Measurements from ENCODE around the gene BMP6. TPM values are rescaled to one million over a fixed set of nuclear protein-coding genes. Genes with fewer than 3 reads are reported as not detected.

BMP6 gene
- total RNA-seq, 1 experiment from 2014 or later: 1.6 TPM

DNA sequence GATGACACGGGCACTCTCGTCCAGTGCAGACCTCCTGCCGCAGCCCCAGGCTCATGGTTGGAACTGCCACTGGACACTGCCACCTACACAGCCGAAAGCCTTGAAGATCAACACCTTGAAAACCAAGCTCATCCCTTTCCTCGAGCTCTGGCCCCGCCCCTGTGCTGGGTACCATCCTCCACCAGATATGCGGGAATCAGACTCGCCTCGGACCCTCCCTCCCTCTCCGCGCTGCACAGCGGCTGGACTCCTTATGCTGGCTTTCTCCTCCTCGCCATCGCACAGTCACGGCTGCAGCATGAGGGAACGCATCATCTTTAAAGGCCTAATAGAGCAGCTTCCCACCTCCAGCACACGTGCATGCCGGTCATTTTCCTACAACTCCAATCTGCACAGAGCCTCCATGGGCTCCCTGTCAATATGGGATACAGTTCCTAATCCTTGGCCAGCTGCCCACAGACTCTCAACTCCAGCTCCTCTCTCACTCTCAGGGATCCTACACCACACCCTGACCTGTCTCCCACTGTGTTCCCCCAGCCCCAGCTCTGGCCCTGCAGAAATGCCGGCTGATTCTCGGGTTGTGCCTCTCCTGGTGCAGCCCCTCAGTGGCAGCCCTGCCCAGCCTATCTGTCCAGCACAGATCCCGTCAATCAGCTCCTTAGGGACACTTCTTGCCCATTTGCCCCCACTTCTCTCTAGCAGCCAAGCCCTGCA is 161.5 kb downstream of the BMP6 start:
- no peak for TF ChIP-seq TCF7L2 (IDR thresholded peaks at IDR 0.05; ENCODE audit: borderline replicate concordance, extremely low read depth, insufficient read depth, insufficient read length)
- TF ChIP-seq RAD21 (IDR thresholded peaks at IDR 0.05; ENCODE audit: low read depth): no peak
- no peak for TF ChIP-seq EGR1 (IDR thresholded peaks at IDR 0.05; ENCODE audit: low read depth)
- Histone ChIP-seq H3K9ac (ENCODE audit: low read length) (no peak overlapping the region), H2AFZ (ENCODE audit: low read depth, low read length, poor library complexity, severe bottlenecking) (no peak overlapping the region), H3K27ac (ENCODE audit: low read depth, low read length) (no peak overlapping the region), H3K4me3 (replicated peaks in 1 of 2; ENCODE audit: low read depth in 1 of 2, low read length in 2 of 2) (no peak overlapping the region), H3K9me3 (ENCODE audit: control insufficient read depth in 1 of 2, insufficient read depth in 1 of 2, low read depth in 1 of 2, low read length in 2 of 2) (no peaks in the 10 kb centered on the region), H3K9me2 (ENCODE audit: insufficient read depth) (no peaks in the 10 kb centered on the region), H4K20me1 (ENCODE audit: insufficient read depth) (no peaks in the 10 kb centered on the region), H3K4me1 (ENCODE audit: control insufficient read depth in 1 of 2, insufficient read depth in 2 of 2, low read length in 2 of 2) (no peaks in the 10 kb centered on the region), H3K27me3 (ENCODE audit: insufficient read depth, low read length) (no peaks in the 10 kb centered on the region), H3K36me3 (ENCODE audit: control insufficient read depth in 1 of 2, insufficient read depth in 2 of 2, low read length in 2 of 2) (peaks cover 62 to 89% of the 10 kb centered on the region in 2 experiments), H3K79me2 (ENCODE audit: insufficient read depth, low read length) (peaks cover 16% of the 10 kb centered on the region; the same call in 1 of the 2 replicates), H3K4me2 (ENCODE audit: low read length) (no peak overlapping the region)
- POLR2A ChIA-PET: no interaction called here
- no peak for DNase-seq (ENCODE audit: low read depth, low spot score)
- RAD21 ChIA-PET (ENCODE audit: low non-redundant PET in 1 of 2, low total read pairs in 2 of 2, uncharacterized antibody in 2 of 2, unreplicated experiment in 2 of 2): no interaction called here
- ATAC-seq: no peak
- CTCF ChIA-PET: no interaction called here
- no TSS peak for BruUV-seq (replicated peaks)
- intact Hi-C loops (cut with micrococcal nuclease): no loop called here

DNA sequence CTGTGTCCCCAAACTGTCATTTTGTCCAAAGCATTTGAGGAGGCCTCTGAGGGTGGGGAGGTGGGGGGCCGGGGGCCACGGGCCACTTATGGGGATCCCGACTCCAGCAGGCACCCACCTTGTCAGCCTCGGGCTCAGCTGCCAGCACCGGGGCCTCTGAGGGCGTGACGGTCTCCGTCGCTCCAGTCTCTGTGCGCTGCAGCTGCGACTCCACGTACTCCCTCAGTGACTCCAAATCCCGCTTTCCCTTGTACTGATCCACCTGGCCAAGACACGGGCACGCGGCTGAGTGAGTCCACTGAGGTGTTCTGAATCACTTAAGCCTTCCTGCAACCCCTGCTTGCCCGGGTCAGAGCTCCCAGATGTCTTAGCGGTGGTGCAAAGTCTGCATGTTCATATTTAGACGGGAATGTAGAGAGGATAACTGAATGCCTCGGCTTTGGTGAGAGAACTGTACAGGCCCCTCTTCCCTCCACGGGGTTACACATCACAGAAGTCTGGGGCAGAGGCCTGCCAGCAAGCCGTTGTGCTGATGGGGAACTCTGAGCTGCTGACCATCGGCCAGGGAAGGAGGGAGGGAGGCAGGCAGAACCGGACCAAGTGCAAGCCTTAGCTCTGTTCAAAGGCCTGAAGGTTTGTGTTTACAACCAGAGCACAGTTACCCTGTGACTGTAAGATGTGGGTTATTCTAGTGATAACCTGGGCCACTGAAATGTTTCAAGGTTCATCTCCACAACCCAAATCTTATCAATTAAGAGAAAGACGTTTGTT is 162.9 kb downstream of the BMP6 start:
- CTCF ChIA-PET: no interaction called here
- ATAC-seq: no peak
- peaks cover 16% of the 10 kb centered on the region; the same call in 1 of the 2 replicates for H3K79me2 ChIP-seq (ENCODE audit: insufficient read depth, low read length)
- H4K20me1 ChIP-seq (ENCODE audit: insufficient read depth): no peaks in the 10 kb centered on the region
- no peak overlapping the region for H3K4me2 ChIP-seq (ENCODE audit: low read length)
- intact Hi-C loops (cut with micrococcal nuclease): no loop called here
- H3K36me3 ChIP-seq (ENCODE audit: control insufficient read depth in 1 of 2, insufficient read depth in 2 of 2, low read length in 2 of 2): peaks cover 55 to 84% of the 10 kb centered on the region in 2 experiments
- no peak overlapping the region for H3K27ac ChIP-seq (ENCODE audit: low read depth, low read length)
- no peaks in the 10 kb centered on the region for H3K4me1 ChIP-seq (ENCODE audit: control insufficient read depth in 1 of 2, insufficient read depth in 2 of 2, low read length in 2 of 2)
- H3K4me3 ChIP-seq (replicated peaks in 1 of 2; ENCODE audit: low read depth in 1 of 2, low read length in 2 of 2): no peak overlapping the region
- H3K9me2 ChIP-seq (ENCODE audit: insufficient read depth): no peaks in the 10 kb centered on the region
- H3K27me3 ChIP-seq (ENCODE audit: insufficient read depth, low read length): no peaks in the 10 kb centered on the region
- no peak overlapping the region for H3K9ac ChIP-seq (ENCODE audit: low read length)
- RAD21 ChIA-PET (ENCODE audit: low non-redundant PET in 1 of 2, low total read pairs in 2 of 2, uncharacterized antibody in 2 of 2, unreplicated experiment in 2 of 2): no interaction called here
- POLR2A ChIA-PET: no interaction called here
- no peaks in the 10 kb centered on the region for H3K9me3 ChIP-seq (ENCODE audit: control insufficient read depth in 1 of 2, insufficient read depth in 1 of 2, low read depth in 1 of 2, low read length in 2 of 2)
- H2AFZ ChIP-seq (ENCODE audit: low read depth, low read length, poor library complexity, severe bottlenecking): no peak overlapping the region
- DNase-seq (ENCODE audit: low read depth, low spot score): no peak
- BruUV-seq (replicated peaks): no TSS peak
- TF ChIP-seq POLR2AphosphoS5 (IDR thresholded peaks at IDR 0.05; ENCODE audit: low read depth, low read length): no peak
- TF ChIP-seq ZNF274 (IDR thresholded peaks at IDR 0.05; ENCODE audit: low read depth, low read length): no peak
- no peak for TF ChIP-seq POLR2A (IDR thresholded peaks at IDR 0.05; ENCODE audit: borderline replicate concordance, extremely low read depth, insufficient read depth, insufficient read length)
- no peak for TF ChIP-seq FOSL1 (IDR thresholded peaks at IDR 0.05; ENCODE audit: low read depth)
- TF ChIP-seq, protein P1, sequence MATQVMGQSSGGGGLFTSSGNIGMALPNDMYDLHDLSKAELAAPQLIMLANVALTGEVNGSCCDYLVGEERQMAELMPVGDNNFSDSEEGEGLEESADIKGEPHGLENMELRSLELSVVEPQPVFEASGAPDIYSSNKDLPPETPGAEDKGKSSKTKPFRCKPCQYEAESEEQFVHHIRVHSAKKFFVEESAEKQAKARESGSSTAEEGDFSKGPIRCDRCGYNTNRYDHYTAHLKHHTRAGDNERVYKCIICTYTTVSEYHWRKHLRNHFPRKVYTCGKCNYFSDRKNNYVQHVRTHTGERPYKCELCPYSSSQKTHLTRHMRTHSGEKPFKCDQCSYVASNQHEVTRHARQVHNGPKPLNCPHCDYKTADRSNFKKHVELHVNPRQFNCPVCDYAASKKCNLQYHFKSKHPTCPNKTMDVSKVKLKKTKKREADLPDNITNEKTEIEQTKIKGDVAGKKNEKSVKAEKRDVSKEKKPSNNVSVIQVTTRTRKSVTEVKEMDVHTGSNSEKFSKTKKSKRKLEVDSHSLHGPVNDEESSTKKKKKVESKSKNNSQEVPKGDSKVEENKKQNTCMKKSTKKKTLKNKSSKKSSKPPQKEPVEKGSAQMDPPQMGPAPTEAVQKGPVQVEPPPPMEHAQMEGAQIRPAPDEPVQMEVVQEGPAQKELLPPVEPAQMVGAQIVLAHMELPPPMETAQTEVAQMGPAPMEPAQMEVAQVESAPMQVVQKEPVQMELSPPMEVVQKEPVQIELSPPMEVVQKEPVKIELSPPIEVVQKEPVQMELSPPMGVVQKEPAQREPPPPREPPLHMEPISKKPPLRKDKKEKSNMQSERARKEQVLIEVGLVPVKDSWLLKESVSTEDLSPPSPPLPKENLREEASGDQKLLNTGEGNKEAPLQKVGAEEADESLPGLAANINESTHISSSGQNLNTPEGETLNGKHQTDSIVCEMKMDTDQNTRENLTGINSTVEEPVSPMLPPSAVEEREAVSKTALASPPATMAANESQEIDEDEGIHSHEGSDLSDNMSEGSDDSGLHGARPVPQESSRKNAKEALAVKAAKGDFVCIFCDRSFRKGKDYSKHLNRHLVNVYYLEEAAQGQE (IDR thresholded peaks at IDR 0.05; ENCODE audit: low read depth): no peak
- no peak for TF ChIP-seq RAD21 (IDR thresholded peaks at IDR 0.05; ENCODE audit: low read depth)
- TF ChIP-seq CEBPB (IDR thresholded peaks at IDR 0.05; ENCODE audit: low read depth): no peak
- TF ChIP-seq, protein P2, sequence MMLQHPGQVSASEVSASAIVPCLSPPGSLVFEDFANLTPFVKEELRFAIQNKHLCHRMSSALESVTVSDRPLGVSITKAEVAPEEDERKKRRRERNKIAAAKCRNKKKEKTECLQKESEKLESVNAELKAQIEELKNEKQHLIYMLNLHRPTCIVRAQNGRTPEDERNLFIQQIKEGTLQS (IDR thresholded peaks at IDR 0.05): no peak
- TF ChIP-seq TCF7L2 (IDR thresholded peaks at IDR 0.05; ENCODE audit: borderline replicate concordance, extremely low read depth, insufficient read depth, insufficient read length): no peak
- no peak for TF ChIP-seq EZH2phosphoT487 (IDR thresholded peaks at IDR 0.05; ENCODE audit: borderline replicate concordance)
- no peak for TF ChIP-seq CBX3 (IDR thresholded peaks at IDR 0.05; ENCODE audit: low read depth)
- no peak for TF ChIP-seq EGR1 (IDR thresholded peaks at IDR 0.05; ENCODE audit: low read depth)
- TF ChIP-seq SIN3A (IDR thresholded peaks at IDR 0.05; ENCODE audit: low read depth): no peak
- no peak for TF ChIP-seq JUND (IDR thresholded peaks at IDR 0.05)
- no peak for TF ChIP-seq ELF1 (IDR thresholded peaks at IDR 0.05; ENCODE audit: borderline replicate concordance, low read depth)

Measured in HCT116 (cell line).